ENCODE data around the gene TCF25.

GRCh38 chr16:89958068-89958467 is 84.7 kb downstream of the TCF25 start:
- TF ChIP-seq, protein P1, sequence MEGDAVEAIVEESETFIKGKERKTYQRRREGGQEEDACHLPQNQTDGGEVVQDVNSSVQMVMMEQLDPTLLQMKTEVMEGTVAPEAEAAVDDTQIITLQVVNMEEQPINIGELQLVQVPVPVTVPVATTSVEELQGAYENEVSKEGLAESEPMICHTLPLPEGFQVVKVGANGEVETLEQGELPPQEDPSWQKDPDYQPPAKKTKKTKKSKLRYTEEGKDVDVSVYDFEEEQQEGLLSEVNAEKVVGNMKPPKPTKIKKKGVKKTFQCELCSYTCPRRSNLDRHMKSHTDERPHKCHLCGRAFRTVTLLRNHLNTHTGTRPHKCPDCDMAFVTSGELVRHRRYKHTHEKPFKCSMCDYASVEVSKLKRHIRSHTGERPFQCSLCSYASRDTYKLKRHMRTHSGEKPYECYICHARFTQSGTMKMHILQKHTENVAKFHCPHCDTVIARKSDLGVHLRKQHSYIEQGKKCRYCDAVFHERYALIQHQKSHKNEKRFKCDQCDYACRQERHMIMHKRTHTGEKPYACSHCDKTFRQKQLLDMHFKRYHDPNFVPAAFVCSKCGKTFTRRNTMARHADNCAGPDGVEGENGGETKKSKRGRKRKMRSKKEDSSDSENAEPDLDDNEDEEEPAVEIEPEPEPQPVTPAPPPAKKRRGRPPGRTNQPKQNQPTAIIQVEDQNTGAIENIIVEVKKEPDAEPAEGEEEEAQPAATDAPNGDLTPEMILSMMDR (IDR thresholded peaks at IDR 0.05 in 4 of 5, conservative IDR thresholded peaks at IDR 0.05 in 1 of 5) = no peak
- no peak for TF ChIP-seq POLR2A (IDR thresholded peaks at IDR 0.05)

Measured in gastrocnemius medialis (tissue), 4 donors.